Mesendoderm (in vitro differentiated cells): ENCODE data around the gene RALGPS1.

Experiments
- DNase-seq: peaks from one replicate; pipeline ENCODE4 v3.0.0; 2013
- H2AK5ac ChIP-seq: 2 replicates; pipeline ENCODE4 v1.6.1; 2013; ENCODE audit warnings: low read length, inconsistent platforms
- H2BK120ac ChIP-seq: 2 replicates; pipeline ENCODE4 v1.6.1; 2013; ENCODE audit warnings: low read depth, mild to moderate bottlenecking, low read length, moderate library complexity, mixed read lengths
- H2BK15ac ChIP-seq: replicated peaks from 2 replicates; pipeline ENCODE4 v1.6.1; 2013; ENCODE audit warnings: low read depth, mild to moderate bottlenecking, moderate library complexity
- H2BK5ac ChIP-seq: 2 replicates; pipeline ENCODE4 v1.6.1; 2013; ENCODE audit warnings: low read length, inconsistent platforms
- H3K18ac ChIP-seq: 2 replicates; pipeline ENCODE4 v1.6.1; 2013; ENCODE audit warnings: mild to moderate bottlenecking, low read length, mixed read lengths
- H3K23ac ChIP-seq: one replicate; pipeline ENCODE4 v1.6.1; 2013; ENCODE audit warnings: low read length
- H3K27ac ChIP-seq: 2 replicates; pipeline ENCODE4 v1.5.1; 2013; ENCODE audit warnings: low read depth, mild to moderate bottlenecking, inconsistent platforms, low read length, moderate library complexity
- H3K27me3 ChIP-seq: 2 replicates; pipeline ENCODE4 v1.6.1; 2013; ENCODE audit warnings: low read length, control low read depth, mild to moderate bottlenecking, inconsistent platforms; ENCODE audit not compliant: insufficient read depth, poor library complexity
- H3K36me3 ChIP-seq: 2 replicates; pipeline ENCODE4 v1.6.1; 2013; ENCODE audit warnings: low read length, inconsistent platforms; ENCODE audit not compliant: control insufficient read depth, insufficient read depth
- H3K4ac ChIP-seq: one replicate; pipeline ENCODE4 v1.6.1; 2013; ENCODE audit warnings: low read depth, mild to moderate bottlenecking, low read length, moderate library complexity
- H3K4me1 ChIP-seq: 2 replicates; pipeline ENCODE4 v1.6.1; 2013; ENCODE audit warnings: low read depth, low read length, inconsistent platforms; ENCODE audit not compliant: control insufficient read depth
- H3K4me2 ChIP-seq: 2 replicates; pipeline ENCODE4 v1.6.1; 2013; ENCODE audit warnings: low read length
- H3K4me3 ChIP-seq: 2 replicates; pipeline ENCODE4 v1.5.1; 2013; ENCODE audit warnings: mild to moderate bottlenecking, low read length
- H3K56ac ChIP-seq: one replicate; pipeline ENCODE4 v1.6.1; 2013; ENCODE audit warnings: low read length
- H3K79me1 ChIP-seq: 2 replicates; pipeline ENCODE4 v1.6.1; 2013; ENCODE audit warnings: low read length, inconsistent platforms
- H3K79me2 ChIP-seq: 2 replicates; pipeline ENCODE4 v1.6.1; 2013; ENCODE audit warnings: mild to moderate bottlenecking, low read length; ENCODE audit not compliant: control insufficient read depth, insufficient read depth
- H3K9ac ChIP-seq: 2 replicates; pipeline ENCODE4 v1.6.1; 2013; ENCODE audit warnings: low read length, inconsistent platforms
- H4K5ac ChIP-seq: one replicate; pipeline ENCODE4 v1.6.1; 2013; ENCODE audit warnings: low read length
- H4K8ac ChIP-seq: one replicate; pipeline ENCODE4 v1.6.1; 2013; ENCODE audit warnings: low read depth, mild to moderate bottlenecking, control low read depth, low read length, moderate library complexity
- WGBS: extraction: QIAGEN DNeasy Blood & Tissue Kit; methylation state at CpG from one replicate; pipeline ENCODE4 v1.1.7; 2013; ENCODE audit warnings: low lambda C conversion rate, missing lambda C conversion rate; ENCODE audit not compliant: insufficient coverage; ENCODE audit errors: extremely low coverage; 5-methylcytosine and 5-hydroxymethylcytosine counted together

RALGPS1 gene

GRCh38 chr9:127105805-127106465 is 191.4 kb downstream of the RALGPS1 start:
- H3K18ac ChIP-seq, result no peak overlapping the region
- no peak overlapping the region for H3K4ac ChIP-seq
- DNase-seq, result no peak
- H3K36me3 ChIP-seq, result no peaks in the 10 kb centered on the region
- H3K27ac ChIP-seq, result no peak overlapping the region
- no CpG with 5 or more reads among the region's 7 CpGs for WGBS
- H3K56ac ChIP-seq, result no peak overlapping the region
- H3K4me1 ChIP-seq, result no peaks in the 10 kb centered on the region
- H2BK5ac ChIP-seq, result no peak overlapping the region
- H3K9ac ChIP-seq, result no peak overlapping the region
- no peaks in the 10 kb centered on the region for H3K79me1 ChIP-seq
- H4K8ac ChIP-seq, result no peak overlapping the region
- no peak overlapping the region for H4K5ac ChIP-seq
- no peak overlapping the region for H2BK15ac ChIP-seq
- no peak overlapping the region for H3K4me2 ChIP-seq
- H2BK120ac ChIP-seq, result no peak overlapping the region
- H2AK5ac ChIP-seq, result no peak overlapping the region
- no peaks in the 10 kb centered on the region for H3K27me3 ChIP-seq
- no peak overlapping the region for H3K23ac ChIP-seq
- no peak overlapping the region for H3K4me3 ChIP-seq
- H3K79me2 ChIP-seq, result no peaks in the 10 kb centered on the region

DNA sequence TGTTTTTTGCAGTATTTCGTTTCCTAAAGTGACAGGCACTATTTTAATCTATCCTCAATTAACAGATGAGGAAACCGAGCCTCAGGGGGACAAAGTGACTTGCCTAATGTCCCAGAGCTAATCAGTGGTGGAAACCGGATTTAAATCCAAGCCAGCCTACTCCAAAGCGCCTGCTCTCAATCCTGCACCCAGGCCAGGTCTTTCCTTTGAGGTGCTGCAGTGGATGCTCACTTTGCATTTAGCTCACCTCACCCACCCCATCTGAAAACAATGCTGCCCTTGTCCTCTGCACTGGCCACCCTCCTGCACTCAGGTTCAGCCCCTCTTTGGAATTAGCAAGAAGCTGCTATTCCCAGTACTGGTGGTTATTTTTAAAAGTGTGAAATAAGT is 191.9 kb downstream of the RALGPS1 start:
- no CpG with 5 or more reads among the region's 4 CpGs for WGBS
- Histone ChIP-seq H3K4me3 (no peak overlapping the region), H3K27ac (no peak overlapping the region), H3K36me3 (no peaks in the 10 kb centered on the region), H3K27me3 (no peaks in the 10 kb centered on the region), H4K8ac (no peak overlapping the region), H3K4me1 (no peaks in the 10 kb centered on the region), H2BK15ac (no peak overlapping the region), H3K79me2 (no peaks in the 10 kb centered on the region), H2AK5ac (no peak overlapping the region), H2BK5ac (no peak overlapping the region), H3K23ac (no peak overlapping the region), H3K18ac (no peak overlapping the region), H3K56ac (no peak overlapping the region), H4K5ac (no peak overlapping the region), H3K79me1 (no peaks in the 10 kb centered on the region), H2BK120ac (no peak overlapping the region), H3K9ac (no peak overlapping the region), H3K4ac (no peak overlapping the region), H3K4me2 (no peak overlapping the region)
- no peak for DNase-seq

DNA sequence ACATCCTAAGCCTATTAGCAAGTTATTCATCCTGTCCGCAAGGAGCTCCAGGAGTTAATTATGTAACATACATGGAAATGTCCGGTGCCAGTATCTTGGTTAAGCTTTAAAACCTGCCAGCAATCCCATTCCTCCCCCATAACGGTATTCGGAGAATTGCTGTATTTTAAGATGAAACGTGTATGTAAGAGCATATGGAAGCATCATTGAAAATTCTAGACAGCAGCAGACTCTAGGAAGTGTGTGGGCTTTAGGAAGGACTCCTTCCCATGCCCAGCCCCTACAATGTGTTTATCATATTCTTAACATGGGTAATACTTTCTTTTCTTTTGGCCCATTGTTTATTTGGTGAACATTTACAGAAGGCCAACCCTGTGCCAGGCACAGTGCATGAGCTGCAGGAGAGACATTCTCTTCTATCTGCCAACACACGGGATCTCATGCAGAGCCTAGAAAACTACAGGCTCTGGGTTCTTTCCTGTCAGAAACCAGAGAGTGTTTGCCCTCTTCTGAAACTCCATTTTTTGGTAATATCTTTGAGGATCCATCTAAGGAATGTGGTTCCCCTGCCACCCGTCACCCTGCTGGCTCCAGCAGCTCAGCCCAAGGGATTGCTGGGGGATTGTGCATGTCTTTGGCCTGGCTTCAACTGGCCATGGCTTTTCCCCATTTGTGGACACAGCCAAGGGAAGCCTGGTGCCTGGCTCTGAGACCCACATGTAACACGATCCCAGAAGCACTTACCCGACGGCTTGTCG is 192.8 kb downstream of the RALGPS1 start:
- Histone ChIP-seq H2BK120ac (no peak overlapping the region), H3K79me2 (no peaks in the 10 kb centered on the region), H3K36me3 (no peaks in the 10 kb centered on the region), H3K27me3 (no peaks in the 10 kb centered on the region), H2AK5ac (no peak overlapping the region), H3K9ac (no peak overlapping the region), H3K4me2 (no peak overlapping the region), H4K8ac (no peak overlapping the region), H2BK15ac (no peak overlapping the region), H3K4me3 (no peak overlapping the region), H3K4me1 (no peaks in the 10 kb centered on the region), H3K27ac (no peak overlapping the region), H4K5ac (no peak overlapping the region), H2BK5ac (no peak overlapping the region), H3K23ac (no peak overlapping the region), H3K79me1 (no peaks in the 10 kb centered on the region), H3K56ac (no peak overlapping the region), H3K18ac (no peak overlapping the region), H3K4ac (no peak overlapping the region)
- WGBS, result no CpG with 5 or more reads among the region's 11 CpGs
- no peak for DNase-seq

DNA sequence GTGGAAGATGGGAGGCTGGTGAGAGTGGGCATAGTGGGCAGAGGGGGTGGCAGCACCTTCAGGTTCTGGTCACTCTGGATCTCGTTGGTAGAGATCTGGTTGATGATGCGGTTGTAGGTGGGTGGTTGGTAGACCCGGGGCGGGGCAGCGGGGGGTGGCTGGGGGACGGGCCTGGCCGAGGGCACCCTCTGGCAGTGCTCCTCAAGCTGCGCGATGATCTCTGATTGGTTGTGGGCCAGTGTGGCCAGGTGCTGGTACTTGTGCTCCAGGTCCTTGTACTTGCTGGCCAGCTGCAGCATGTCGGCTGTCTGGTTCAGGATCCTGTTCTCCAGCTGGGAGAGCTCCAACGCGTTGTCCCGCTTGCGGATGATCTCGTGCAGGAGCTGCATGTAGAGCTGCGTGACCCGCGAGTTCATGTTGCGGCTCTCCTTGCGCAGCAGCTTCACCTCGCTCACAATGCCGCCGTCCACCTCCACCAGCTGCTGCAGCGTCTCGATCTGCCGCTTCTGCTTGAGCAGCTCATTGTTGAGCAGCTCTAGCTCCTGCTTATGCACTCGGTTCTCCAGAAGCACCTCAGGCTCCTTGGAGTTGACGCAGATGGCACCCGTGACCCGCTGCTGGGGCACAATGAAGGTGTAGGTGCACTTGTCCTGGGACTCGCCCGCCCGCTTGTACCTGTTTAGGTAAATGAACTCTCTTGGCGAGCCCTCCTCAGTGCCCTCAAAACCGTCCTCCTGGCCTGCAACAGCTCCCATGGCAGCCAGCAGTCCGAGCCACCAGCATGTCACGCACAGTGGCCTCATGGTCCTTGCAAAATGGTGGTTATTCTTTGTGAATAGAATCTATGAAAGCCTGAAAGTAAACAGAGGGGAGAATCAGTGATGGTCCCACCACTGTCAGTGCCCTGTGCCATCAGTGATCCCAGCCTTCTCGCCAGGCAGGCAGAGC is 193.6 kb downstream of the RALGPS1 start:
- Histone ChIP-seq H3K4me1 (peaks cover 8% of the 10 kb centered on the region), H3K18ac (no peak overlapping the region), H3K4ac (no peak overlapping the region), H2AK5ac (no peak overlapping the region), H3K79me1 (no peaks in the 10 kb centered on the region), H4K8ac (no peak overlapping the region), H3K27me3 (no peaks in the 10 kb centered on the region), H3K27ac (no peak overlapping the region), H2BK5ac (no peak overlapping the region), H3K4me3 (no peak overlapping the region), H2BK15ac (no peak overlapping the region), H3K79me2 (no peaks in the 10 kb centered on the region), H4K5ac (no peak overlapping the region), H3K36me3 (no peaks in the 10 kb centered on the region), H3K9ac (no peak overlapping the region), H2BK120ac (no peak overlapping the region), H3K4me2 (no peak overlapping the region), H3K23ac (no peak overlapping the region), H3K56ac (no peak overlapping the region)
- WGBS, result no CpG with 5 or more reads among the region's 38 CpGs
- no peak for DNase-seq

GRCh38 chr9:127109212-127109711 is 194.7 kb downstream of the RALGPS1 start:
- H3K27ac ChIP-seq, result no peak overlapping the region
- no peak overlapping the region for H3K18ac ChIP-seq
- no peak overlapping the region for H3K56ac ChIP-seq
- no peak overlapping the region for H4K8ac ChIP-seq
- no peaks in the 10 kb centered on the region for H3K36me3 ChIP-seq
- H3K79me1 ChIP-seq, result no peaks in the 10 kb centered on the region
- no peaks in the 10 kb centered on the region for H3K79me2 ChIP-seq
- no peak for DNase-seq
- WGBS, result no CpG with 5 or more reads among the region's 5 CpGs
- H2BK15ac ChIP-seq, result no peak overlapping the region
- no peak overlapping the region for H4K5ac ChIP-seq
- H3K23ac ChIP-seq, result no peak overlapping the region
- H3K4me3 ChIP-seq, result no peak overlapping the region
- no peak overlapping the region for H2BK120ac ChIP-seq
- no peak overlapping the region for H2AK5ac ChIP-seq
- H2BK5ac ChIP-seq, result no peak overlapping the region
- no peaks in the 10 kb centered on the region for H3K27me3 ChIP-seq
- H3K4me1 ChIP-seq, result peaks cover 8% of the 10 kb centered on the region
- H3K4me2 ChIP-seq, result no peak overlapping the region
- no peak overlapping the region for H3K4ac ChIP-seq
- H3K9ac ChIP-seq, result no peak overlapping the region
